NCI-H510A treated with DMSO at 0.1 percent for 48 hours (cell line): Measurements from ENCODE around the gene TMEM30B.
"Not testable (repeated sequence)": the region's sequence is repeated elsewhere in the genome, so short reads cannot be mapped to it uniquely, and the experiment has no call there.

Experiments
- DNase-seq: peaks from one replicate; lab custom pipeline; 2025; lab: John Stamatoyannopoulos, UW

The TMEM30B gene

DNA sequence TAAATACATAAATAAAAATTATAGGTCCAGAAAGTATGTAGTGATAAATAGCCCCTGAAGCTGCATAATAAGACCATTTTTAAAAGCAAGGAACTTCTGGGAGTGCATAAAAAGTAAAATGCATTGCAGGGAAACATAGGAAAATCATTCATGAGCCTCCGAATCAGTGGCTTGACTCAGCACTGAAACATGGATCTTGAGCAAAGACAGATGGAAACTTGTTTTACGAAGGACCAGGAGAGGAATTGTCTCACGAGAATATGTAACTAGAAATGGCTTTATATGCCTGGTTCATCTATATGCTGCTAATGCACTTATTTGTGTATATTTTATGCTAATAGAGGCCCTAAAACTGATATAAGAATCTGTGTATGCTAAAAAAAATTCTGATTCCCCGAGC, 14.7 kb downstream of the TMEM30B start:
- DNase-seq = no peak

DNA sequence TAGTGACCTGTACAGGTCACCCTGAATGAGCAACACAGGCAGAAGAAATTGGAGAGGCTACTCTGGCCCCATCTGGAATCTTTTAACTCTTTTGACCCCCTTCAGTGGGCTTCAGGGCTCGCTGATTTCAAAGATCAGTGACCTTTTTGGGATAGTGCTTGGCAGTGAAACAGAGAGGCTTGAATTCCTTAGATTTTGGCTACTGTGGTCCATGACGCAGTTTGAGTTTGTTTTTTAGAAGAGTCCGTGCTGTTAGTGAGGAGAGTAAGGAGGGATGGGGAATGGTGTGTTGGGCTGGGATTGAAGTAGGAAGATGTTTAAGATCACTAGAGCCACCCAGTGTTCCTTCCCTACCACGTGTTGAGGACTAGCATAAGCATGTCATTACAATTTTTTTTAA, 16.5 kb downstream of the TMEM30B start:
- DNase-seq = no peak

DNA sequence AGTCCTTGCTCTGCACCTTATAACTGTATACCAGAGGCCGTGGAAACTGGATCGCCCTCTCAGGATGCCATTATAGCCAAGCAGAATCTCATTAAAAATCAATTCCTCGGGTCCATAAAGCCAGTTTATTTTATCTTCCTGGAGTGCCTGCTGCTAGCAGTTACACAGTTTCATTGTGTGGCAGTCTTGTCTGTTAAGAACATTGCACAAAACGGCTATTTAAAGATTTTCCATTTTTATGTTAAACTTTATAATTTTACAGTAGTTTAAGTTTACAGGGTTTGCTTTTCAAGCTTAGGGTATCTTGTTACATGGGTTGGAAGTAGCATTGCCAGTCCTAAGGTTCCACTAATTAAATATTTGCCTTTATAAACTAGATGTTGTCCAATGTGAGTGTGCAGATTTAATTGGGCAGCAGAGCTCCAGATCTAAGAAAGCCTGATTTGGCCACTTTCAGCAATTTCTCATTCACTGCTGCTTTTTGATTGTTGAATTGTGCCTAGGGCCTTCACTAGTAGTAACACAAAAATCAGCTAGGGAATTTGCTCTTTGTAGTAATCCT, 17.0 kb downstream of the TMEM30B start:
- peak; percentile 25 for DNase-seq

DNA sequence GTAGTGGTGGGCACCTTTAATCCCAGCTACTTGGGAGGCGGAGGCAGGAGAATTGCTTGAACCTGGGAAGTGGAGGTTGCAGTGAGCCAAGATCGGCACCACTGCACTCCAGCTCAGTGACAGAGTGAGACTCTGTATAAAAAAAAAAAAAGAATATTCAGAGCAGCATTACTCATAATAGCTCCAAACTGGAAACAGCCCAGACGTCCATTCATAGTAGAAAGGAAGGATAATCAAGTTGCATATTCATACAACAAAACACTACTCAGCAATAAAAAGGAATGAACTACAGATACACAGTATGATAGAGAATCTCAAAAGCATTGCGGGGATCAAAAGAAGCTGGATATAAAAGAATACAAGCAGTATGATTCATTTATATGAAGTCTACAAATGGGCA, 19.1 kb downstream of the TMEM30B start:
- DNase-seq = no peak

DNA sequence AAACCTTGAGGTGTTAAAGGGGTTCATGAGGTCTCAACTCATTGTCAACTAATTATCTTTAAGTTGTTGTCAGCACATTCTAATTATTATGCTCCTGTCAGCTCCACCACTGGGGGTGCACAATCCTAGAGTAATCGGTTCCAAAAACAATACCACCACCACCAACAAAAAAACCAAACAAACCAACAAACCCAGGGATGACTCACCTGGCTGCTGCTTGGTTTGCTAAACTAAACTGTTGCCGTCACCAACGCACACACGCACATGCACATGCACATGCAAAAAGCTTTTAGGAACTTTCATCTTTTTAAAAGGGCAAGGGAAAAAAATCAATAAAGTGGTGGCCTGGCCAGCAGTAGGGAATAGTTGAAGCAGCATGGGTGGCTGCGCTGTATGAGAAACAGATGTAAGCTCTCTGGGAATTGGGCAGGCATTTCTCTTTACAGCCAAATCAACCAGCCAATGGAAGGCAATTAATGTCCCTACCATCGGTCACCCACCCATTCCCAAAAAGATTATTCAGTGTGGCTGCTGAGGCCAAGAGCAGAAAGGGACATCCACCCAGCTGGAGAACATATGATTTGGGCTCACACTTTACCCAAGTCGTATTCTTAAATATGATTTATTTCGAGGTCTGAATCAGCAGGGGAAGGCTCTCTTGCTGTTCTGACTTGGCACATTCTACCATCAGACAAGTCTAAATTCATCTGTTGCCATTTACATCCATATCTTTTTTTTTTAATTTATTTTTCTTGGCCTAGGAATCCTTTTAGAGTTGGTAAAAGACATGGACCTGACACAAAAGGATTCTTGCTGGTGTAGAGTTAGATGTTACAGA, 20.0 kb downstream of the TMEM30B start:
- no peak for DNase-seq

DNA sequence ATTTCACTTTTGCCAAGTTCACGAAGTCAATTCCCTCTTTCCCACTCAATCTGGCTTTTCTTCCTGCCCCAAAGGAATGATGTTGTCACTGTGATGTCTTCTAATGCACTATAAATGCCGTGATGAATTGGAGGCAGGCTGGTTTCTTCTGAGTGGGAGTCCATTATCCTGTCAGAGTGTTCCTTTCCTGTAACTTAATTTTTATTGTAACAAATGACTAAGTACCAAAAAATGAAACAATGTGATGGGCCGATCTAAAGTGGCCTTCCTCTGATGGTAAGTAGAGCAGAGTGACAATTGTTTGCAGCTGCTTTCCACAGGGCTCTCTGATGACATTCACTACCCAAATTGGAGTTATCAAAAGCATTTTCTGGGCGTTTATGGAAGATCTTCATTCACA, 22.2 kb downstream of the TMEM30B start:
- no peak for DNase-seq

DNA sequence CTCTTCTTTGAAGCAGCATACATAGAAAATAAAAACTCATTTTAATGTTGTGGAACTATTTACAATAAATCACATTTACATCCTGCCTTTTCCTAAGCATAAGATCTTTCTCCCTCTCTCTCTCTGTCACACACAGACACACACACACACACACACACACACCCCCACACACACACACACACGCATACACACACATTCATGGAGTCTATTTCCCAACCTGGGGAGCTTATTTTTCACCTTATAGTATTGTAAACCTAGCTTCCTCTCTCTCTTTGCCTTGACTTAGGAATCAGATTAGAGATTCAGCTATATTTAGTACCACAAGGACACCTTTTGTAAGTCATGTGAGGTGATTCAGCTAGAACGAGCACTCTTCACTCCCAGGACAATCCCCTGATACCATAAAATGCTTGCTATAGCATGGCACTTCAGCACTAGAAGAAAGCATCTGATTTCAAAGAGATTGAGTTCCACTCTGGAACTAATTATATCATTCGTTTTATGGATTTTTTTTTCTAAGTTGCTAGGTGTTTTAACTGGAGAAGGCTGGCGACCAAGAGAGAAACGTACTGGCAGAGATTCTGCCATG, 23.6 kb downstream of the TMEM30B start:
- DNase-seq = peak; percentile 85

DNA sequence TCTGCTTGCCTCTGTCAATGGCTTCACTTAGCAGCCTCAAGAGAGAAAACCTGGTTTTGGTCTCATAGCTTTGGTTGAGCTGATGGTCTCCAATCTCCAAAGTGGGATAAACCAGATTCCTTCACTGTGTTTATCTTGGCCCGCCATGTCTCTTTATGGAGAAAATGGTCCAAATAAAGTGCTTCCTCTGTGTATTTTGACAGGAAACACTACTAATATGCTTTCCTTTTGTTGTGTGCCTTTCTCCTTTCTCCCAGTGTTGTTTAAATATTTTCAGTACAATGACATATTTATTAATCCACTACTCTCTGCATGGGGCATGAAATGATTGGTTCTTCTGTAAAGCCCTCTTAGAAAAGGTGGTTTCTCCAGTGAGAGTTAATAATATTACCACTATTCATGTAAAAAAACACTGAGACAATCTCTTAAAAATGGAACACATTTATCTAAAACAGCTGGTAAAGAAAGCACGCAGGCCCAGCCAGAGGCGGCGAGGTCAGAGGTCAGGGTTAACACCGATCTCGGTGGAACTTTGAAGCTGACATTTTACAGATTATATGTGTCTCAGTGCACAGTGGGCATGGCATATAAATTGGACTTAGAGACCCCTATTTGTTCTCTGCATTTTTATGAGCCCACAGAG, 24.2 kb downstream of the TMEM30B start:
- DNase-seq = no peak

DNA sequence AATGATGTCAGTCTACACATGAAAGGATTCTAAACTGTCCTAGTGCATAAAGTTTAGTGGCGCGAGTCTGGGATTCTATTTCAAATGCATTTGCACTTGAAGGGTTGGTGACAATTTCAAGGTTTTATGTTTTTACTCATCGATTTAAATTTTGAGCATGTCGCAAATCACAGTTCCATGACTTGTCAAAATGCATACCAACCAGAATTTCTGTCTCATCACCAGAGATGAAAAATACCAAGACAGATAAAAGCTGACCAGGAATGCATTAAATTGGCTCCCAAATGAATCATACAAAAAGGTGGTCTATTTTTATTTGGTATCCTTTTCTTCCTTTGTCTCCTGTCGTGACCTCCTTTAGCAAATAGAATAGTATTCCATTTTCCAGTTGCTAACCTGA, 25.2 kb downstream of the TMEM30B start:
- DNase-seq = no peak

DNA sequence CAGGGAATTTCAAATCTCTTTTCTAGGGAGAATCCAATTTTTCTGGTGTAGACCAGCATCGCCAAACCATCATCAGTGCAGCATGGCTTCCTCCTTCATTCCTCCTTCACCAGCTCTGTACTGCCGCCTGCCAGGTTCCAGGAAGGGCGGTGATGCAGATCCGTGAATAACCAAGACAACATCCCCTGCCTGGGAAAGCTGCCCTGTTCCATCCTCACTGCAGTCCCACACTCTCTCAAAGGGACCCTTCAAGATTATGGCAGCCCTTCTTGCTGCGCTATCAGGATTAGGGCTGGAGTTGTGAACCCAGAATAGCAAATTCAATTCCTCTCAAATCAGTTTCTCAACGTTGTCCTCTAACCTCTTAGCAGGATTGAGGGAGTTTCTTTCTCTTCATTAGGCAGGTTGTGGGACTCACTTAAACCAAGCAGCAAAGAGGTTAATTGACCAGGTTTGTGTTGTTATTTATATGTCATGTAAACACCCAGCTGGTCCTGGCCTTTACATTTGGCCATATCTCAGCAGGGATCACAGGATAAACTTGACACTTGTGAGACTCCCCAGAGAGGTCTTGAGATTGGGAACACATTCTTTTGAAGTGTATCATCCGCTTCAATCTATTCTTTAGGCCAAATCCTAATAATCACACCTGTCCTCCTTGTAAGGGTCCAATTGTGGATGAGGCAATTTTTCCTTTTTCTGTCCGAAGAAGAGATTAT, 26.2 kb downstream of the TMEM30B start:
- DNase-seq = no peak

DNA sequence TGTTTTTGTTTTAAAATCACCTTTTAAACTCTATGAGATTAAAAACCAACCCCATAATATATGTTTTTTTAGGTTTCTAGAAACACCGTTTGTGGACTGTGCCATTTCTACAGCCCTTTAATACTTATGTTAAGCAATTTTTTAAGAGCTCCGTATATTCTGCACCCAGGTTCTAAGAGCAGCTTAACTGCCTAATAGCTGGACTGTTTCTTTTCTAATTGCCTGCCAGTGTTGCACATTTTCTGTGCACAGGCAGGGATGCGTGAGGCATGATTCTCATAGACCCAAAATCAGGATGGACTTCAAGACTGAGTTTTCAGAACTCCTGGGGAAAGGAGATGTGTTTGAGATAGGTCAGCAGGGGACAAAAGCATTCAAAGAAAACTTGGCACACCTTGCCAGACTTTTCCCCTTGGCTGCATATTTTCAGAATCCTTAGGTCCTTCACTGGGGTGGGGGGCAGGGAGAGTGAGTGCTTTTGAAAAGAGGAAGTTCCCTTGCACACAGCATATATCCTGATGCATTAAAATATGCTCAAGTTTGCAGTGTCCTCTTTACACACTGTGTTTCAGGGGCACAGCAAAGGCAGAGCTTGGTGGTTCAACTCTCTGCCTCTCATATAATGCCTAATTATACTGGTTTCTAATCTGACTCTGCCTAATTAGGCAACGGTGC, 27.9 kb downstream of the TMEM30B start:
- no peak for DNase-seq

DNA sequence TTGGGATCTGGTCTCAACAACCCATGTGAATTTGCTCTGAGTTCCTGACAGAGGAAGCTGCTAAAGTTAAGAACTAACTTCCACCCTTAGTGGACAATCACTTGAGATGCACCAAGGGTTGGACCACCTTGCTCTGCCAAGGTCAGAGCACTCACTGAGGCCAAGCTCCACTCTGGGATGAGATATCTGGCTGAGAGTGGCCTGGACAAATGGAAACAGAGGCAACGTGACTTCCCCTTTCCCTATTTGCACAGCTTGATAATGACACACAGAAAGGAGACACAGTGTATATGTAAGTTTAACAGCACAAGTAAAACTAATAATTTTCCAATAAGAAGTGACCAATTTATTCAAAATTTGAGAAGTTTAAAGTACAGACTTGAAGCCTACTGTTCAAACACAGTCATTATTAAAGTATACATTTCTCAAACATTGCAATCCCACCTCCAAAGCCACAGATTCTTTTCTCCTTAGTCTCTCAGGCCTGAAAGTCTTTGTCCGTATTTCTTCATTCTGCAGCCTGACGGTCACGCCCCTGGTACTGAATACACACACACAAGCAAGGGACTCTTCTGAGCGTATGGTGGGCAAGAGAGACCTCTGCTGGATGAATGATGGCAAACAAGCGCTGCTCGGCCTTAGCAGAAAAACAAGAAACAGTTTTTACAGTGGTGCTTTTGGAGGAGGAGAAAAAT, 28.6 kb downstream of the TMEM30B start:
- DNase-seq = peak; percentile 94

DNA sequence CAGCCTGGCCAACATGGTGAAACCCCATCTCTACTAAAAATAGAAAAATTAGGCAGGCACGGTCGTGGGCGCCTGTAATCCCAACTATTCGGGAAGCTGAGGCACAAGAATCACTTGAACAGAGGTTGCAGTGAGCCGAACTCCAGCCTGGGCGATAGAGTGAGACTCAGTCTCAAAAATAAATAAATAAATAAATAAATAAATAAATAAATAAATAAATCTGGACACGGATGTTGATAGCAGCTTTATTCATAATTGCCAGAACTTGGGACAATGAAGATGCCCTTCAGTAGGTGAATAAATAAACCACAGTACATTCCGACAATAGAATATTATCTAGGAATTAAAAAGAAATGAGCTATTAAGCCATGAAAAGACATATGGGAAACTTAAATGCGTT, 31.1 kb downstream of the TMEM30B start:
- no peak for DNase-seq

DNA sequence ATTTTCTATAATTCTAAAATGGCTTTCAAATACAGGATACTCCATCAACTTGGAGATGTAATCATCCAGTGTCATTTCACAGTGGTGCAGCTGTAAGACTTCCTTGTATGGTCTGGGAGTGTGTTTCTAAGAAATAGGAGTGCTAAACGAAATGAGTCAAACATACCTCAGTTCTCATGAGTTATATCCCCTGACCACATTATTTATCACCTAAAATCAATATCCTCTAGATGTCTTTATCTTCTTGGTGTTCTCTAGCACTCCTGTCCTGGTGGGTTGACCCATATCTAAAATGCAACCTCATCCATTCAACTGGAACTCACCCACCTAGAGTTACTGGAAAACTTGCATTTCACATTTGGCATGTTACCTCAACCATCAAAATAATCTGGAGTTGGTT, 33.2 kb downstream of the TMEM30B start:
- DNase-seq = no peak

DNA sequence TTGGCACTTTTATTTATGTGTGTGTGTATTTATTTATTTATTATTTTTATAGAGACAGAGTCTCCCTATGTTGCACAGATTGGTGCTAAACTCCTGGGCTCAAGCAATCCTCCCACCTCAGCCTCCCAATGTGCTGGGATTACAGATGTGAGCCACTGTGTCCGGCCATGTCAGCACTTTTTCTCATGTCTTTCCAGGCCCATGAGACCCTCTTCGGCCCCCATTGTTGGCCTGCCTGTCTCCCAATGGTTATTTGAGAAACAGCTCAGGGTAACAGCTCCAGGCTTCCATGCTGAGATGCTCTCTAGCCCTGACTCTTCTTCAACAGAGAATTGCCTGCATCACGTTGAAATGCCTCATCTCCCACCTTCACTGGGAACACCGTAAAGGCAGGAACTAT, 34.4 kb downstream of the TMEM30B start:
- DNase-seq = no peak

DNA sequence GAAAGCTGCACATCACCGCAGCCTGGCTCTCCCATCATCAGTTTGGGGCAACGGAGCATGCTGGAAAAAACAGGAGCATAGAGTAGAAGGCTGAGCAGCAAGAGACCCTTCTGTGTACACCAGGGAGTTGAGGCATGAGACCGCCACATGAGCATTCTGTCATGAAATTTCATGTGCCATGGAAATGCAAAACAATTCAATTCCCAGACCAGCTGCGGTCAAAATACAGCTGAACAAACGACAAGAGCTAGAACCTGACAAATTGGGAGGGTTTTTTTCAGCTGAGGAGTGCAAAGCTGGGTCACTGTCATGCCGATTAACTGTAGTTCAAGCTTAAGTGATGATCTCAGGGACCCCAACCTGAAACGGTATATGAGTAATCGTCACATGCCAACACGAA, 37.1 kb downstream of the TMEM30B start:
- DNase-seq = no peak

DNA sequence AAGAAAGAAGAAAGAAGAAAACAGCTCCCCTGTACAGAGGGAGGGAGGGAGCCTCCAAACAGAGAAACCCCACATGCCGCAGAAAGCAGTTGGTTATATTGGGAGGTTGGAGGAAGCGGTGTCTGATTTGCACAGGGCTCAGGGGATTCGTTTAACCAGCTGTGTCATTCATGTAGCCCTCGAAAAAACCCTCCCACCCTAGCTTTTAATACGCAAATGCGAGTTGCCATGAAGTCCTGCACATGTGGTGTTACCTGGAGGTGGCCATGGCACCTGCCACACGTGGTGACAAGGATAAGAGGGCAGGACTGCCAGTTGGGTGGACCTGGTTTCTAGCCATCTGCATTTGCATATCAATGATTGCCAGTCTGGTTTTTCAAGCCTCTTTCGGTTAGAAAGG, 40.9 kb downstream of the TMEM30B start:
- DNase-seq = no peak

DNA sequence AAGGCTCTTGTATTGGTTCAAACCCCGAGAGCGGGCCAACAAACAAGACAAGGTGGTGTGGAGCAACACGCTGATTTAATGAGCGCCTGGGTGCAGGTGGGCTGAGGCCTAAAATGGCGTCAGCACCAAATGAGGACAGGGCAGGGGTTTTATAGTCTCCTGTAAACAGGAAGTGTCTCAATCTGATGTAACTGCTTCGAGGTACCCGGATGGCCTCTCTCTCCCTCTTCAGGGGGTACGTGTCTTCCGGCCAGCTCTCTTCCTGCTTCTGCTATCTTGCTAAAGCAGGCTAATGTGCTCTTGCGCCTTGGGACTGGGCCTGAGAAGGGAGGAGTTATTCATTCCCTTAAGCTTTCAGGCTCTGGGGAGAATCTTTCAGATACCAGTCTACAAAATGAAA, 41.9 kb downstream of the TMEM30B start:
- not testable (repeated sequence) for DNase-seq

DNA sequence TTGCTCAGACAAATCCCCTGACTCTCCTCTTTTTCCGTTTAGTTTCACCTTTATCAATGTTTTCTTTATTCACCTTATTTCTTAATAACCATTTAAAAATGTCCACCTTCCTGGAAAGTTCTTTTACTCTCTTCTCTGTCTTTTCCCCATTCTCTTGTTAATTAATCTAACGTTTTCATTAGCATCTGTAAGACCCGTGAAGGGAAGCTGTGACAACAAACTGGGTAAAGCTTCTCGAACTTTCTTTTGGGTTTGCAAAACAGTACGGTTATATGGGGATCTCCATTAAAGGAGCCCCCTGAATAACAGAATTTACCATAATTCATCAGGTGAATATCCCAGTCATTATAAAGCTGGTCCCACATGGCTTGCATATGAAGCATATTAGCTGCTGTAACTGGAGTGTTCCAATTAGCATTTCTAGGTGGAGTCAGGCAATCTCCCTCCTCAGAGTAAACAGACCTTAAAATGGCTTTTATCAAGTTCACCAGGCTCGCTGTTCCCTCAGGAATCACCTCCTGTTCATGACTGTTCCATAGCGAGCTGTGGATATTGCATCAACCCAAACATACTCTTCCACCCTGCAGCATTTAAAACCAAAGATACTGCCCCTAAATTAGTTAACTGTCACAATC, 42.4 kb downstream of the TMEM30B start:
- DNase-seq = peak; percentile 36

DNA sequence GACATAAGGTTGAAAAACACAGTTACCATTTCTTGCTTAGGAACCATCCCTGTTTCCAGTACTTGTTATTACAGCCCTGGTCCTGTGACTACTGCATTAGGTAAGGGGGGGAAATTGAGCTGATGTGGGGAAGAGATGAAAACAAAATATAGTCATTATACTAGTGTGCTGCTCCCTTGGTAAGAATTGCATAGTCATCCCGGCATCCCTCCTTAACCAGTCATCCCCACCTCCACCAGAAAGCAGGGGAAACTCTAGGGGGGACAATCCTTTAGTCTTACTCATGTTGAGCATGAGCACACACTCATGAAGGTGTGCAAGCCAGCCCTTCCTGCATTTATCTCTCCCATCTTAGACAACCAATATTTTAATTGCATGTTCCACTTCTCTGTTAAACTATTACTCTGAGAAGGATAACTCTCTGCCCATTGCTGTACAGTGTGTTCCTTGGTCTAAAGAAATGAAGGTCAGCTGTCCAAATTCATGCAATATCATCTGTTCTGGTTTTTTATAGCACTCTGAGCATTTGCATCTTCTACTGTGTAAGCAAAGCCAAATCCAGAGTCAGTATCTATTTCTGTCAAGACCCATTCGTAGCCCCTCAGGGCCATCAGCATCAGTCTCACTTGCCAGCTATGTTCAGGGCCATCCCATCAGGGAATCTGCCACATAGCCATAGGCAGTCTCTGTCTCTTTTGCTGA, 46.8 kb downstream of the TMEM30B start:
- DNase-seq = no peak
